ENCODE data around the gene EIF2A. TPM values are rescaled to one million over a fixed set of nuclear protein-coding genes. Genes with fewer than 3 reads are reported as not detected.

EIF2A gene
- total and polyA plus RNA-seq, 2 of the 13 experiments (the other 11 are each of a cell fraction or from before 2014, with no cell fraction given): 124 to 139 TPM

GRCh38 chr3:150546226-150547044 lies at the start of gene EIF2A, which contains the start of gene SERP1 (continued):
- TF ChIP-seq ARID4A (CRISPR knock-in tag; IDR thresholded peaks at IDR 0.05; ENCODE audit: borderline replicate concordance) (peak; percentile 97), HINFP (CRISPR knock-in tag; IDR thresholded peaks at IDR 0.05; ENCODE audit: low read depth) (no peak), ZNF724P (CRISPR knock-in tag; IDR thresholded peaks at IDR 0.05; ENCODE audit: borderline replicate concordance) (no peak; the same call in 1 of the 2 replicates), SOX5 (CRISPR knock-in tag; IDR thresholded peaks at IDR 0.05; ENCODE audit: borderline replicate concordance) (peak; percentile 56; the same call in 1 of the 2 replicates), NAIF1 (CRISPR knock-in tag; IDR thresholded peaks at IDR 0.05; ENCODE audit: borderline replicate concordance) (peak; percentile 92; the same call in 1 of the 2 replicates), ZNF350 (CRISPR knock-in tag; IDR thresholded peaks at IDR 0.05; ENCODE audit: borderline replicate concordance, low read depth) (peak; percentile 90), ZNF850 (CRISPR knock-in tag; conservative IDR thresholded peaks at IDR 0.05) (peak; percentile 94), TAF15 (IDR thresholded peaks at IDR 0.05; ENCODE audit: low read depth, low read length, poor library complexity, severe bottlenecking) (peak; percentile 39), TAF1 (CRISPR knock-in tag; IDR thresholded peaks at IDR 0.05) (peak; percentile 94), ZNF281 (CRISPR knock-in tag; IDR thresholded peaks at IDR 0.05; ENCODE audit: borderline replicate concordance) (no peak), ZNF615 (CRISPR knock-in tag; IDR thresholded peaks at IDR 0.05; ENCODE audit: borderline replicate concordance) (no peak), POLR2AphosphoS2 (IDR thresholded peaks at IDR 0.05; ENCODE audit: low read depth, low read length) (no peak), ZNF382 (CRISPR knock-in tag; IDR thresholded peaks at IDR 0.05; ENCODE audit: borderline replicate concordance) (no peak), KAT7 (CRISPR knock-in tag; IDR thresholded peaks at IDR 0.05; ENCODE audit: borderline replicate concordance) (peak; percentile 99; the same call in 1 of the 2 replicates), GMEB1 (CRISPR knock-in tag; IDR thresholded peaks at IDR 0.05; ENCODE audit: borderline replicate concordance) (peak; percentile 96), DNMT1 (CRISPR knock-in tag; IDR thresholded peaks at IDR 0.05) (peak; percentile 40; the same call in 1 of the 2 replicates), TBX2 (CRISPR knock-in tag; IDR thresholded peaks at IDR 0.05; ENCODE audit: borderline replicate concordance) (peak; percentile 79)
